ENCODE data around the gene HOXC9. TPM values are rescaled to one million over a fixed set of nuclear protein-coding genes. Genes with fewer than 3 reads are reported as not detected.

HOXC9 gene
- total RNA-seq, 1 donor from 2014 or later, result 0.28 TPM

- Mint-ChIP-seq H3K9me3 (ENCODE audit: unreplicated experiment) (no peaks in the 10 kb centered on the region), H3K36me3 (ENCODE audit: low read depth, unreplicated experiment) (peaks cover 3% of the 10 kb centered on the region), H3K4me3 (ENCODE audit: unreplicated experiment) (no peak overlapping the region), H3K27me3 (ENCODE audit: unreplicated experiment) (peaks cover 57% of the 10 kb centered on the region), H3K4me1 (ENCODE audit: unreplicated experiment) (peaks cover 9% of the 10 kb centered on the region), H3K27ac (ENCODE audit: unreplicated experiment) (no peak overlapping the region)
- no peak for TF ChIP-seq CTCF (IDR thresholded peaks at IDR 0.05; ENCODE audit: unreplicated experiment)
- no peak for DNase-seq (ENCODE audit: low spot score)
Measured at GRCh38 chr12:54046809-54047159, 46.8 kb downstream of the HOXC9 start.

- no peak for DNase-seq (ENCODE audit: low spot score)
- TF ChIP-seq CTCF (IDR thresholded peaks at IDR 0.05; ENCODE audit: unreplicated experiment), result no peak
- Mint-ChIP-seq H3K27ac (ENCODE audit: unreplicated experiment) (no peak overlapping the region), H3K4me3 (ENCODE audit: unreplicated experiment) (no peak overlapping the region), H3K36me3 (ENCODE audit: low read depth, unreplicated experiment) (peaks cover 5% of the 10 kb centered on the region), H3K27me3 (ENCODE audit: unreplicated experiment) (peaks cover 54% of the 10 kb centered on the region), H3K9me3 (ENCODE audit: unreplicated experiment) (no peaks in the 10 kb centered on the region), H3K4me1 (ENCODE audit: unreplicated experiment) (peaks cover 12% of the 10 kb centered on the region)
Measured at GRCh38 chr12:54047160-54047963, 47.4 kb downstream of the HOXC9 start.

GRCh38 chr12:54047964-54048303, 48.0 kb downstream of the HOXC9 start:
- Mint-ChIP-seq H3K36me3 (ENCODE audit: low read depth, unreplicated experiment) (peaks cover 5% of the 10 kb centered on the region), H3K27ac (ENCODE audit: unreplicated experiment) (no peak overlapping the region), H3K9me3 (ENCODE audit: unreplicated experiment) (no peaks in the 10 kb centered on the region), H3K27me3 (ENCODE audit: unreplicated experiment) (peaks cover 54% of the 10 kb centered on the region), H3K4me1 (ENCODE audit: unreplicated experiment) (peaks cover 12% of the 10 kb centered on the region), H3K4me3 (ENCODE audit: unreplicated experiment) (no peak overlapping the region)
- DNase-seq (ENCODE audit: low spot score), result no peak
- no peak for TF ChIP-seq CTCF (IDR thresholded peaks at IDR 0.05; ENCODE audit: unreplicated experiment)

- Mint-ChIP-seq H3K4me1 (ENCODE audit: unreplicated experiment) (peaks cover 10% of the 10 kb centered on the region), H3K27ac (ENCODE audit: unreplicated experiment) (no peak overlapping the region)
Measured at GRCh38 chr12:54048406-54049093, 48.6 kb downstream of the HOXC9 start.

More at GRCh38 chr12:54048406-54049093, 48.6 kb downstream of the HOXC9 start:
- H3K36me3 Mint-ChIP-seq (ENCODE audit: low read depth, unreplicated experiment), result peaks cover 5% of the 10 kb centered on the region
- no peak for DNase-seq (ENCODE audit: low spot score)
- H3K9me3 Mint-ChIP-seq (ENCODE audit: unreplicated experiment), result no peaks in the 10 kb centered on the region
- no peak for TF ChIP-seq CTCF (IDR thresholded peaks at IDR 0.05; ENCODE audit: unreplicated experiment)
- H3K27me3 Mint-ChIP-seq (ENCODE audit: unreplicated experiment), result peaks cover 54% of the 10 kb centered on the region
- H3K4me3 Mint-ChIP-seq (ENCODE audit: unreplicated experiment), result no peak overlapping the region
